ENCODE results near the gene FNDC3A.

DNA sequence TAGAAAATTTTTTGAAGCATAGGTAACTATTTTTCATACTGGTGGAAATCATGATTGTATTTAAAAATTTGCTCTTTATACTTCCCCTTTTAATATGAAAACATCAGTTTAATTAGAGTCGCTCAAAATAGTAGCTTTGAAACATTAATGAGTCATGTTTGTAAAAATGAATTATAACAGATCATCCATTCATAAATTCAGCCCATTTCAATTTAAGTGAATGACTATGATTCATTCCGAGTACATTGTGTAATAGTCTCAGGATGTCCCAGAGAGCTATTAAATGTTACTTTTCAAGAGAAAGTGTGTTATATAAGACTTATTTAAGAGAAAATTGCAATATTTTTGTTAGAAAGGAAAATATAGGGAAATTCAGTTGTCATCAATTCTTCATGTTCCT is 111.0 kb downstream of the FNDC3A start:
- TF ChIP-seq, protein P1, sequence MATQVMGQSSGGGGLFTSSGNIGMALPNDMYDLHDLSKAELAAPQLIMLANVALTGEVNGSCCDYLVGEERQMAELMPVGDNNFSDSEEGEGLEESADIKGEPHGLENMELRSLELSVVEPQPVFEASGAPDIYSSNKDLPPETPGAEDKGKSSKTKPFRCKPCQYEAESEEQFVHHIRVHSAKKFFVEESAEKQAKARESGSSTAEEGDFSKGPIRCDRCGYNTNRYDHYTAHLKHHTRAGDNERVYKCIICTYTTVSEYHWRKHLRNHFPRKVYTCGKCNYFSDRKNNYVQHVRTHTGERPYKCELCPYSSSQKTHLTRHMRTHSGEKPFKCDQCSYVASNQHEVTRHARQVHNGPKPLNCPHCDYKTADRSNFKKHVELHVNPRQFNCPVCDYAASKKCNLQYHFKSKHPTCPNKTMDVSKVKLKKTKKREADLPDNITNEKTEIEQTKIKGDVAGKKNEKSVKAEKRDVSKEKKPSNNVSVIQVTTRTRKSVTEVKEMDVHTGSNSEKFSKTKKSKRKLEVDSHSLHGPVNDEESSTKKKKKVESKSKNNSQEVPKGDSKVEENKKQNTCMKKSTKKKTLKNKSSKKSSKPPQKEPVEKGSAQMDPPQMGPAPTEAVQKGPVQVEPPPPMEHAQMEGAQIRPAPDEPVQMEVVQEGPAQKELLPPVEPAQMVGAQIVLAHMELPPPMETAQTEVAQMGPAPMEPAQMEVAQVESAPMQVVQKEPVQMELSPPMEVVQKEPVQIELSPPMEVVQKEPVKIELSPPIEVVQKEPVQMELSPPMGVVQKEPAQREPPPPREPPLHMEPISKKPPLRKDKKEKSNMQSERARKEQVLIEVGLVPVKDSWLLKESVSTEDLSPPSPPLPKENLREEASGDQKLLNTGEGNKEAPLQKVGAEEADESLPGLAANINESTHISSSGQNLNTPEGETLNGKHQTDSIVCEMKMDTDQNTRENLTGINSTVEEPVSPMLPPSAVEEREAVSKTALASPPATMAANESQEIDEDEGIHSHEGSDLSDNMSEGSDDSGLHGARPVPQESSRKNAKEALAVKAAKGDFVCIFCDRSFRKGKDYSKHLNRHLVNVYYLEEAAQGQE (IDR thresholded peaks at IDR 0.05; ENCODE audit: low read depth) = no peak
- TF ChIP-seq EP300 (IDR thresholded peaks at IDR 0.05; ENCODE audit: borderline replicate concordance) (no peak), TAF1 (IDR thresholded peaks at IDR 0.05; ENCODE audit: low read depth) (no peak), RAD21 (IDR thresholded peaks at IDR 0.05; ENCODE audit: low read depth) (no peak), ZBTB7A (IDR thresholded peaks at IDR 0.05; ENCODE audit: low read depth) (no peak), CEBPB (IDR thresholded peaks at IDR 0.05) (no peak), CREB1 (IDR thresholded peaks at IDR 0.05; ENCODE audit: low read depth) (no peak), YY1 (IDR thresholded peaks at IDR 0.05; ENCODE audit: low read depth) (no peak)
- TF ChIP-seq, protein P2, sequence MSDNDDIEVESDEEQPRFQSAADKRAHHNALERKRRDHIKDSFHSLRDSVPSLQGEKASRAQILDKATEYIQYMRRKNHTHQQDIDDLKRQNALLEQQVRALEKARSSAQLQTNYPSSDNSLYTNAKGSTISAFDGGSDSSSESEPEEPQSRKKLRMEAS (IDR thresholded peaks at IDR 0.05) = no peak
